WI38 (cell line): ENCODE measurements around the gene FXYD4.

Experiments used
- H3K4me3 ChIP-seq: 2 replicates; pipeline ENCODE4 v1.5.1; 2011; ENCODE audit warnings: low read depth, mild to moderate bottlenecking, control low read depth, low read length
- TF ChIP-seq, protein P1 (sequence below): IDR thresholded peaks from 2 replicates; pipeline ENCODE4 v1.5.1; 2012; ENCODE audit warnings: low read depth, mild to moderate bottlenecking, control low read depth, low read length

FXYD4 gene

DNA sequence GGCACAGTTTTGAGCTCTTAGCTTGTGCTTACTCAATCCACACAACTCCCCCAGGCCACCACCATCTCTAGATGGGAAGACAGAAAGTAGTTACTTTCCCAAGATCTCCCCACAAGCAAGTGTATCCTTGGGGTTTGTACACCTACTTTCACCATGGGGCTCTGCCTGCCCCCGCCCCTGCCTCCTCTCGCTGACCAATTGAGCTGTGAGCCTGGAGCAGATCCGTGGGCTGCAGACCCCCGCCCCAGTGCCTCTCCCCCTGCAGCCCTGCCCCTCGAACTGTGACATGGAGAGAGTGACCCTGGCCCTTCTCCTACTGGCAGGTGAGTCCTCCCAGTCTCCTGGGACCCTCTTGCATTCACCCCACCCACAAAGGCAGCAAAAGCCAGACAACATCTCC lies 2.0 kb downstream of the FXYD4 start:
- TF ChIP-seq, protein P1, sequence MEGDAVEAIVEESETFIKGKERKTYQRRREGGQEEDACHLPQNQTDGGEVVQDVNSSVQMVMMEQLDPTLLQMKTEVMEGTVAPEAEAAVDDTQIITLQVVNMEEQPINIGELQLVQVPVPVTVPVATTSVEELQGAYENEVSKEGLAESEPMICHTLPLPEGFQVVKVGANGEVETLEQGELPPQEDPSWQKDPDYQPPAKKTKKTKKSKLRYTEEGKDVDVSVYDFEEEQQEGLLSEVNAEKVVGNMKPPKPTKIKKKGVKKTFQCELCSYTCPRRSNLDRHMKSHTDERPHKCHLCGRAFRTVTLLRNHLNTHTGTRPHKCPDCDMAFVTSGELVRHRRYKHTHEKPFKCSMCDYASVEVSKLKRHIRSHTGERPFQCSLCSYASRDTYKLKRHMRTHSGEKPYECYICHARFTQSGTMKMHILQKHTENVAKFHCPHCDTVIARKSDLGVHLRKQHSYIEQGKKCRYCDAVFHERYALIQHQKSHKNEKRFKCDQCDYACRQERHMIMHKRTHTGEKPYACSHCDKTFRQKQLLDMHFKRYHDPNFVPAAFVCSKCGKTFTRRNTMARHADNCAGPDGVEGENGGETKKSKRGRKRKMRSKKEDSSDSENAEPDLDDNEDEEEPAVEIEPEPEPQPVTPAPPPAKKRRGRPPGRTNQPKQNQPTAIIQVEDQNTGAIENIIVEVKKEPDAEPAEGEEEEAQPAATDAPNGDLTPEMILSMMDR: no peak
- H3K4me3 ChIP-seq: no peak overlapping the region

DNA sequence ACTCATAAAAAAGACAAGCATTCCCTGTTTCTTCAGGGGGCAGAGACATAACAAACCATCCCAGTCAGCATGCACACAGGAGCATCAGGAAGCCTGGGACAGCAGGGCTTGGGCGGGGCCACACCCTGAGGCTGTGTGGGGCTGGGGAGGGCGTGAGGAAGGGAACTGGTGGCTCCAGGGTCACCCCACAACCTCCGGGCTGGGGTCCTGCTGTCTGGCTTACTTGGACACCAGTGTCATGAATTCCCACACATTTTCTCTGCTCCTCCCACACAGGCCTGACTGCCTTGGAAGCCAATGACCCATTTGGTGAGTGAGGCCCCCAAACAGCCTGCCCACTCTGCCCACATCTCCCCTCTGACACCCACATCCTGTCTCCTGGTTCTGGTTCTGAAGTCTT lies 2.8 kb downstream of the FXYD4 start:
- TF ChIP-seq, protein P1: no peak
- no peak overlapping the region for H3K4me3 ChIP-seq

DNA sequence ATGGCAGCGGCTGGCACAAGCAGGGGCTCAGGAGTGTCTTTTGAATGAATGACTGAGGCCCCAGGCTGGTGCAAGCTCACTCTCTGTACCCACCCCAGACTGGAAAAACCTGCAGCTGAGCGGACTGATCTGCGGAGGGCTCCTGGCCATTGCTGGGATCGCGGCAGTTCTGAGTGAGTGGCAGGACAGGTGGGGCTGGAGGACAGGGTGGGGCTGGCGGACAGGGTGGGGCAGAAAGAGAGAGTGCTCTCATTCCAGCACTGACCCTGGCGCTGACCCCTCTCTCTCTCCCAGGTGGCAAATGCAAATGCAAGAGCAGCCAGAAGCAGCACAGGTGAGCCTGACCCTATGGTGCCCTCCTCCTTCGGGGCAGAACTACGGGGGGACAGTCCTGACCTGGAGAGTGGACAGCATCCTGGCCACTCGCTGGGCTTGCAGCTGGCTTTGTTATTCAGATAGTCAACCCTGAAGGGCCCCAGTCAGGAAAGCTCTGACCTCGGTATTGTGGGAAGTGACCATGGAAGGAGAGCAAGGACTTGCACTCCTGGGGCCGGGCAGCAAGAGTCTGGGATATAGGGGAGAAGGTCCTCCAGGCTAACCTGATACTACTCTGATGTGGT lies 4.1 kb downstream of the FXYD4 start:
- H3K4me3 ChIP-seq: no peak overlapping the region
- TF ChIP-seq, protein P1: no peak

DNA sequence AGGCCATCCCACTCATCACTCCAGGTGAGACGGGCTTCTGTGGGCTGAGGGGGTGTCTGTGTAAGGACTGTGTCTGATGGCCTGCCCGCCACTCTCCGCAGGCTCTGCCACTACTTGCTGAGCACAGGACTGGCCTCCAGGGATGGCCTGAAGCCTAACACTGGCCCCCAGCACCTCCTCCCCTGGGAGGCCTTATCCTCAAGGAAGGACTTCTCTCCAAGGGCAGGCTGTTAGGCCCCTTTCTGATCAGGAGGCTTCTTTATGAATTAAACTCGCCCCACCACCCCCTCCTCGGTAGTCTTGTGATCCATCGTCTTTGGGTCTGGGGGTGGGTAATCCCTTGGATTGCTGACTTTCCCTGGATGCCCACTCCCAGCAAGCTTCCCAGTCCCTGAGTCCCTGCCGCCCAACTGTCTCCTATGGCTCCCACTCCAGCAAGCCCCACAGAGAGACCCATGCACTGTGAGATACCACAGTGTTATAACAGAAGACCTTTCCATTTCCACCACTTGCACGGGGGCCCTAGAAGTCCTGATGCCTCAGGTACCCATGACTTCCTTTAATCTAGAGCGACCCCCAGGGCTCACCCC lies 4.7 kb downstream of the FXYD4 start:
- TF ChIP-seq, protein P1: no peak
- H3K4me3 ChIP-seq: no peak overlapping the region

DNA sequence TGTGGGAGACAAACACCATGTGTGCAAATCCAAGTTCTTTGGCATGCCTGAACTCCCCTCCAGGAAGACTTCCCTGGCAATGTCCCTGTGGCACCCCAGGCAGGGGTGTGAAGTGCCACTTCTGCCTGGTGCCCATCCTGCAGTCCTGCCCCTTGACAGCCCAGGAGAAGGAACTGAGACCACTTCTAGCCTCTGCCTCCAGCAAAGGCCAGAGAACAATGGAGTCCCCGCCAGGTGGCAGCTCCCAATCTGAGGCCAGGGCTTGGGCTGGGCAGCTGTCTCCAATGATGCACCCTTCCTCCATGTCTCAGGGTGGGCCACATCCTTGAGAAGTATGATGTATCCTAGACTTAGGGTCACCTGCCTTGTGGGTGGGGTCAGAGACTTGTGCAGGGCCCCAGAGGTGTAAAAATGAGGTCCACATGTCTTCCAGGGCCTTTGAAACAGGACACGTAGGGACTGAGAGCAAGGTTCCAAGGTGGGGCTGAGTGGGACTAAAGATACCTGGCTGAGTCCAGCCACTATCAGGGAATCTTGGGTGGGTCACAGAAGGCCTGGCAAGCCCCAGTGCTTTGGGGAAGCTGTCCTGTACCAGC lies 5.5 kb downstream of the FXYD4 start:
- no peak overlapping the region for H3K4me3 ChIP-seq
- TF ChIP-seq, protein P1: no peak

DNA sequence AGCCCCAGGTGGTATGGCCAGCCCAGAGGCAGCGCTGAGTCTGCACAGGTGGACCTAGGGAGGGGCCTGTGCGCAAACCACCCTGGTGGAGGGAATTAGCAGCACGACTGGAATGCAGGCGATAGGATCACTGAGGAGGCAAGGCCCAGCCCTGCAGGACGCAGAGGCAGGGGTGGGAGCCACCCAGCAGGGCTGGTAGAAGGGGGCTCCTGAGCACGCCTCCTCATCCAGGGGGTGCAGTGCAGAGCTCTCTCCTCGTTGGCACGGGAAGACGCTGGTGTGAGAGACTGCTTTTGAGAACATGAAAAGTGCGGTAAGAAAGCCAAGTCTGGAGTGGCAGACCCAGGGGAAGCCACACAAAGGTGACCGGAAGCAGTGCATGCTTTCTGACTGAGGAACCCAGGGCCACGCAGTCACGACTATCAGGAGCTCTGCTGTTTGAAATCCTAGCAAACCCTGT lies 6.0 kb downstream of the FXYD4 start:
- H3K4me3 ChIP-seq: no peak overlapping the region
- TF ChIP-seq, protein P1: no peak

DNA sequence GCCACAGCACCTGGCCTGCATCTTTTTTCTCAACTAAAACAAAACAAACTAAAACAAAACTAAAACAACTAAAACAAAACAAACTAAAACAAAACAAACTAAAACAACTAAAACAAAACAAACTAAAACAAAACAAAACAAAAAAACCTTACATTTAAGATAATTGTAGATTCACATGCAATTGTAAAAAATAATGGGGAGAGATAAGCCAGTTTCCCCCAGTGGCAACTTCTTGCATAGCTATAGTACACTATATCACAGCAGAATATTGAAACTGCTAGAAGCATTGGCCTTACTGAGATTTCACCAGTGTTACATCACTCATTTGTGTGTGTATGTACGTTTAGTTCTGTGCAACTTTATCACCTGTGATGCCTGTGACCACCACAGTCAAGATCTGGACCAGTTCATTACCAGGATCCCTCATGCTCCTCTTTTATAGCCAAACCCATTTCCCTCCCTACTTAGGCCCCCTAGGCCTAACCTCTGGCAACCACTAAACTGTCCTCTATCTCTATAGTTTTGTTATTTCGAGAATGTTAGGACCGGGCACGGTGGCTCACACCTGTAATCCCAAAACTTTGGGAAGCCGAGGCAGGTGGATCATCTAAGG lies 9.3 kb downstream of the FXYD4 start:
- no peak overlapping the region for H3K4me3 ChIP-seq
- TF ChIP-seq, protein P1: no peak
